NCI-H748 (cell line): ENCODE data around the gene OCIAD2.
"Not testable (repeated sequence)": the region's sequence is repeated elsewhere in the genome, so short reads cannot be mapped to it uniquely, and the experiment has no call there.

ENCODE experiments used
- DNase-seq: peaks from one replicate; lab custom pipeline; 2025; ENCODE audit not compliant: unreplicated experiment; lab: John Stamatoyannopoulos, UW

The OCIAD2 gene

DNA sequence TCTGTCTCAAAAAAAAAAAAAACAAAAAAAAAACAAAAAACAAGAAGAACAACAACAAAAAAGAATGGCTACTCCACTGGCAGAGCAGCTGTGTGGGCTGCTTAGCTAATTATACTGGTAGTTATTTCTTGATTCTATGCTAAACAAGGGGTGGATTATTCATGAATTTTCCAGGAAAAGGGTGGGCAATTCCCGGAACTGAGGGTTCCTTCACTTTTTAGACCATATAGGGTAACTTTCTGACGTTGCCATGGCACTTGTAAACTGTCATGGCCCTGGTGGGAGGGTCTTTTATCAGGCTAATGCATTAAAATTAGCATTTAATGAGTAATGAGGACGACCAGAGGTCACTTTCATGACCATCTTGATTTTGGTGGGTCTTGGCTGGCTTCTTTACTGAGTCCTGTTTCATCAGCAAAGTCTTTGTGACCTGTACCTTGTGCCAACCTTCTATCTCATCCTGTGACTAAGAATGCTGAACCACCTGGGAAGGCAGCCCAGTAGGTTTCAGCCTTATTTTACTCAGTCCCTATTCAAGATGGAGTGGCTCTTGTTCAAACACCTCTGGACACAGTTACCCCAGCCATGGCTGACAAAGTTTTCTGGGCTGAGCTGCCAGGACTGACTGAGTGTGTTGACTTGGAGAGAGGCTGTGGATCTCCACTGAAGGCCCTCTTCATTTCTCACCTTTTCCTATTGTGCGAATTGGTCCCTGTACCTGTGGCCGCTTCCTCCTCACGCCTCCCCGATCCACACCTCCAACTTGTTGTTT is 1.3 kb upstream of the OCIAD2 start:
- DNase-seq: no peak

DNA sequence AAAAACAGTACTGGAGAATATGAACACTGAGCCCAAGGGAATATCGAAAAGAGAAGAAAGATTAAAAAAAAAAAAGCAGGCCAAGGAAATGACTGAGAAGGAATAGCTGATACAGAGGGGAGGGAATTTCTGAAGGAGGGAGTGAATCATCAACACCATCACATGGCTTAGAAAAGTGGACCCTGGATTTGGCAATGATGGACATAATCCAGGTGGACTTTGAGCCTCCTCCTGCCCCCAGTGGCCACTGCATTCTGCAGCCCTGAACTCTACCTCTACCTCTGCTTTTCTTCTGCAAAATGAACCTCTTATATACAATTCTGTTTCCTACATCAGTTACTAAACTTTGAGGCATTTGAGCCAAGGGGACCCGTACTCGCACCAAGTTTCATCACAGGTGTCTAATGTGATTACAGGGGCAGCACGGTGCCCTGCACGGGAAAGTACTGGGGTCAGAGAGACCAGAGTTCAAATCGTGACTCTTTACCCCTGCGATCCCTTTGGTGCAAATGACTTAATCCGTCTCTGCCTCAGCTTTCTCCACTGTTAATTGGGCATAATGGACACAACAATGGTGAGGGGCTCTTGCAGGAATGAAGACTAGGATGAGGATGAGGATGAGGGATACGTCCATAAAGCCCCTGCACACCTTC is 1.1 kb downstream of the OCIAD2 start:
- DNase-seq: peak; percentile 3

DNA sequence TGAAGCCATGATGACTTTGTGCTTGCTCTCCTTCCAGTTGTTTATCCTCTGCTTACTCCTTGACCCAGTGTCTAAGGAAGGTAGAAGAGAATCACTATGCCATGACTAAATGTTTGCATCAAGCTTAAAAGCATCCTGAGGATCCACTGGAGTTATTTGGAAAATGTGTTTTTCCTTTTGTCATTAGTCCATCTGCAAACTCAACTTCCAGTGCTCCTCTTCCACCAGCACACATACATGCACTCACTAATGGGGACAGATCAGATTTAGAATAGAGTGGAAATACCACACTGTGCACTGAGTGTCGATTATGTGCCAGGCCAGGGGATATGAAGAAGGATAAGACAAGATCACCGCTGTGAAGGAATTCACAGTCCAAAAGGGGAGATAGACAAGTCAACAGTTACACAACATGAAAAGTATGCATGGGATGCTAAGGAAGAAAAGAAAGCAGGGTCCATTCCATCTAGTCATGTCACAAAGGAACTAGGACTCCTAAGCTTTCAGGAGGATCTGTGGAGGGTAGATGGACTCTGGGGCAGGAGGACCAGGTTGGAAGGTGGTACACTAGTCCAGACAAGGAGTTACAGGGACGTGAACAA is 1.9 kb downstream of the OCIAD2 start:
- DNase-seq: no peak

DNA sequence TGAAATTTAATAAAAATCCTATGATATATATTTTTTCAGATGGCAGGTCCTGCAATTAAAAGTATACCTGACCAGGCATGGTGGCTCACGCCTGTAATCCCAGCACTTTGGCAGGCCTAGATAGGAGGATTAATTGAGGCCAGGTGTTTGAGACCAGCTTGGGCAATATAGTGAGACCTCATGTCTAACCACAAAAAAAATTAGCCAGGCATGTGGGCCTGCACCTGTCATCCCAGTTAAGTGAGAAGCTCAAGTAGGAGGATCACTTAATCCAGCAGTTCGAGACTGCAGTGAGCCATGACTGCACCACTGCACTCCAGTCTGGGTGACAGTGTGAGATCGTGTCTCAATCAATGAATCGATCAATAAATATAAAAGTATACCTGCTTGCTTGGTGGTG is 2.5 kb downstream of the OCIAD2 start:
- DNase-seq: no peak

DNA sequence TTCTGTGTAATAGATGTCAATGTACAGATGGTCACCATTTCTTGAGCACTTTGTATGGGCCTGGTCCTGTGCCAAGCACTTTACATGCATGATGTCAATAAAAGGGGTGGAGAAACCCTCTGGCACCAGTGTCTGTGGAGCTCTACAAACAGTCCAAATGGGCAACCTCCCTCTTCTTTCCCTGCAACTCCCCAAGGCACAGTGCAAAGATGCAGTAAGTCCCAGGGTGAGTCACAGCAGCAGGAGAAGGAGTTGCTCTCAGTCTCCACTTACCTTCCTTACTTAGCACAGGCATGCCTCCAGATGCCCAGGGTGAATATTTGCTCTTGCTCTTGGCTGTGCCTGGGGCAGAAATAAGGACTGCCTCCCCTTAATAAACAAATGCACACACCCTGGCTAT is 4.3 kb downstream of the OCIAD2 start:
- no peak for DNase-seq

DNA sequence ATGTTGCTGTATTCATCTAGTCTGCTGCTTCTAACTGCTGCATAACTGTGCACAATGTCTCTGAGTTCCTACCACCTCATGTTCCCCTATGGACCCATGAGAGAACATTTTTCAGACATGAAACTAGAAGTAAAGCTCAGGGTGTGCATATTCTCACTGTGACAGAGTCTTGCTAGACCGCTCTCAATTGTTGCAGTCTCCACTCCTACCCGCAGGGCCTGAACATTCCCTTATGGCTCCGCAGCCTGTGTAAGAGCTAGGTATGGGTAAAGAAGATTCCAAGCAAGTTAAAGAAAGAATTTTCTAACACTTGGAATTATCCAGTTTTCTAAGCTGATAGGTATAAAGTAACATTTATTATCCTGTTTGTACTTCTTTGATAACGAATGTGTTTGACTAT is 5.4 kb downstream of the OCIAD2 start:
- DNase-seq: no peak

DNA sequence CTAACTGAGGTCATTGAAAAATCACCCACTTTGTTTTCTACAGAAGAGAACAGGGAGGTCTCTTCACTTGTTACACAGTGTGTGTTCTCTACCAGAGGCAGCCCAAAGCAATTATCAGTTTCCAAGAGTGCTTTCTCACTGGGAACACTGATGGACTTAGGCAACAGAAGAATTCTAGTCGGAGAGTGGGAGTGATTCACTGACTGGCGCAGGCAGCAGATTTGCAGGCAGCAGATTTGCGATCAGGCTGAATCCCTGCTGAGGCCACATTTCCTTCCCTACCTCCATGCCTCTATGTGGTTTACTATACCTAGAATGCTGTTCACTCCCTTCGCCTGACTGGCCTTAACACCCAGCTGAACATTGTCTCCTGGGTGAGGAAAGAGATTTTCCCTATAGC is 6.6 kb downstream of the OCIAD2 start:
- no peak for DNase-seq

DNA sequence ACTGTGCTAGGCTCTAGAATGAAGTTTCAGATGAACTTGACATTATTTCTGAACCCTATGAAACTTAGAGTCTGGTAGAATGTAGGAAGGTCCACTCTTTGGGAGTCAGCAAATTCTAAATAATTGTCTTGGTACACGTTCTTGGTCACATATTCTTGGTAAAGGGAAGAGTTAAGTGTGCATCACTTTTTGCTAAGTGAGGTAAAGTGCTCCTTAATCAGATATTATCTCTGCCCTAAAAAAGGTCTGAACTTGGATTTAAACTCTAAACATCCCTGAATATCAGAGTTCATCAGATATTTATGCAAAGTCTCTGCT is 7.2 kb downstream of the OCIAD2 start:
- DNase-seq: no peak

DNA sequence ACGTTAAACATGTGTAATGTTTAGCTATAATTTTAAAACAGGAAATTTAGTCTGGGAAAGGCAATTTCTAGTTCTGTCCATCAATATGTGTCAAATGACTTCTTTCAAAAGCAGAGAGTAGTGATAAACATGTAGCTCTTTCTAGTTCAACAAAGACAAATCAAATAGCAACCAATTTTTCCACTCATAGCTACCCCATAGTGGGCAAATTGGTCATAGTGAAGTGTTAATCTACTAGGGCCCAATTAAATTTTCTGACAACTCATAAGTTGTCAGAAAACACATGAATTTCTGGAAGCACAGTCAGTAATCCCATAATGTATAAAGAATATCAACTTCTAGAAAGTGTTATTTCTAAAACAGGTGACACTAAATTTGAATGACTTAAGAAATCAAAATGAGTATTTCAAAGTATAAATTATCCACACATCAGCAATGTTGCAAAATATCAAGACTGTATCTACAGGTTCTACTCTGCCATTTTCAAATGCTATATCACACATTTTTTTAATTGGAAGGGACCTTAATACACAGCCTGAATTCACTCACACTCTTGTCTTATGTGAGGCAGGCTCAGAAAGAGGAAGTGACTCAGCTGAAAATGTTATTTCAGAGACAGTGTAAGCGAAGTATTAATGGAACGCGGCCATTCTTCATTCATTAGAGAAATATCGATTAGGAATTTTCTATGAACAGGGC is 7.7 kb downstream of the OCIAD2 start:
- no peak for DNase-seq

DNA sequence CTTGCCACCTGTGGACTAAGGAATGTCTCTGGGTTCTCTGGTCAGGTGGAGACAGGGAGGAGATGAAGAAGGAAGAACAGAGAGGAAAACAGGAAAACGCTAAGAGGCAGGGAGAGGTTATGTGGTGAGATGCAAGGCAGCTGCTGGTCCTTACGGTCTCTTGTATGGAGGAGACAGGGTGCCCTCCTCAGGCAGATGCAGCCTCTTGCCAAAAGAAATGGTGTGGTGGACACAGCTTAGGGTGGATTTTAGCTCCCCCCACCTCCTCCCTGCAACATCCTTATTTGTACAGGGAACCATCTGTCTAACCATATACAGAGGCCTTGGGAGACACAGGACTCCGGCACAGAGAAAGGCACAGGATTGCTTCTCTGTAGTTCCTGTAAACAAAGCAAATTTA is 9.7 kb downstream of the OCIAD2 start:
- DNase-seq: peak; percentile 3

DNA sequence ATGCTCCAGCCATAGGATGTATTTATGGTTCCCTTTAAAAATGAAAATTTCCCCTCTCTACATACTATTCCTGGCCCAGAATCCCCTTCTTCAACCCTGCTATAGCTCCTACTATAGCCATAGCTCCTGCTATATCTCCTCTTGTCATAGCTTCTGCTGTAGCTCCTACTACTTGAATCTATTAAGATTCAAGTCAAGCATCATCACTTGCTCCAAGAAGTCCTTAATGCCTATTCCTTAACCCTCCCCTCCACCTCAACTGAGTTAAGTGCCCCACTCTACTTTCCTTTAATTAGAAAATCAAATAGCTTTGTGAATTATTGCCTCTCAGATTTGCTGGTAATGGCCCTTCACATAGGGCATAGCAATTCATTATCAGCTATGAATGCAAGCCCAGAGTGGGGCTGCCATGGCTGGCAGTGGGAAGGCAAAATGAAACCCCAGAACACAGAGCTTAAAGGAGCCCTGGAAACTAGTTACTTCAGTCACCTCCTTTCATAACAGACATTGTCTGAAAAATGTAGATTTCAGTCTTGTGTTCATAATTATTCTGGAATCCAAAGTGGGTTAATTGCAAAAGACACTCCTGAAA is 15.4 kb downstream of the OCIAD2 start:
- no peak for DNase-seq

DNA sequence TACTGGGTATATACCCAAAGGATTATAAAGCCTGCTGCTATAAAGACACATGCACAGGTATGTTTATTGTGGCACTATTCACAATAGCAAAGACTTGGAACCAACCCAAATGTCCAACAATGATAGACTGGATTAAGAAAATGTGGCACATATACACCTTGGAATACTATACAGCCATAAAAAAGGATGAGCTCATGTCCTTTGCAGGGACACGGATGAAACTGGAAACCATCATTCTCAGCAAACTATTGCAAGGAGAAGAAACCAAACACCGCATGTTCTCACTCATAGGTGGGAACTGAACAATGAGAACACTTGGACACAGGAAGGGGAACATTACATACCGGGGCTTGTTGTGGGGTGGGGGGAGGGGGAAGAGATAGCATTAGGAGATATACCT is 16.8 kb downstream of the OCIAD2 start:
- DNase-seq: not testable (repeated sequence)

DNA sequence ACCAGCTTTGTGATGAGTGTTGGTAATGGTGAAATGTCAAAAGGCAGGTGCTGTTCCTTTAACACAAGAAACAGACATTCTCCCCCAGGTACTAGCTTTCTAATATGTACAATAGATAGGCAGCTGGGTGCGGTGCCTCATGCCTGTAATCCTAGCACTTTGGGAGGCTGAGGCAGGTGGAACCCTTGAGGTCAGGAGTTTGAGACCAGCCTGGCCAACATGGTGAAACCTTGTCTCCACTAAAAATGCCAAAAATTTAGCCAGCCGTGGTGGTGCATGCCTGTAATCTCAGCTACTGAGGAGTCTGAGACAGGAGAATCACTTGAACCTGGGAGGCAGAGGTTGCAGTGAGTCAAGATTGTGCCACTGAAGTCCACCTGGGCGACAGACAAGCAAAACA is 24.9 kb downstream of the OCIAD2 start:
- DNase-seq: not testable (repeated sequence)

DNA sequence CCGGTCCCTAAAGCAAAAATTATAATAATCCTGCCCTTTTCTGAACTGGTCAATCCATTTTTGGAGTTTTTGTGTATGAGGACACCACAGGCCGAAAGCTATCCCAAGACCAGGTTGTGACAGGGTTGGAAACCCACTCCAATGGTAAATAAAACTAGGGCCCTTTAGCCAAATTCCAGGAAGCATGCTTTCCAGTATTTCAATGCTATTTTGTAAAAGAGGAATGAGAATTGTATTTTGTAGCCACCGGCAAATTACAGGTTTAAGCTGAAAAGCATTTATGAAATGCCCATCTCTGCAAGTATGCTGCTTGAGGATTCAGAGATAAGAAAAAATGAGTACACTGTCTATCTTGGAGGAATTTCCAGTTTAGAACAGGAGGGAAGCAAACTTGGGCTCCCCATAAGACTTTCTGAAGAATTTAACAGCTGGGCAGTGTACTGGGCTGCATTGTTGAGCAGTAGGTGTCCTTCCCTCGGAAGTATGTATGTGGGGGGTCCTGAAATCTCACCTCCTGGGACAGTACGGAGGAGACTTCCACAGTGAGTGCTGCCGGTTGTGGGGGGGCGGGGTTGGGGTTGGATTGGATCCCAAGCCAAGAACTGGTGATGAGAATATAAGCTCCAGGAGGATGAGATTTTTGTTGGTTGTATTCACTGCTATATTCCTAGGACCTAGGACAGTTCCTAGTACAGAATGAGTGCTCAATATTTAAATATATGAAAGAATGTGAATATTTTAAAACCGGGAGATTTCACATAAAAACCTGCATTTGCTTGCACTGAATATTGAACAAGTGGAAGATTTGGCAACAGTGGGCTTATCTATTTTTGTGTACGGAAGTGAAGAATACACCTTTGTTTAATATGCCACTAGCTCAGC is 26.8 kb downstream of the OCIAD2 start:
- no peak for DNase-seq

DNA sequence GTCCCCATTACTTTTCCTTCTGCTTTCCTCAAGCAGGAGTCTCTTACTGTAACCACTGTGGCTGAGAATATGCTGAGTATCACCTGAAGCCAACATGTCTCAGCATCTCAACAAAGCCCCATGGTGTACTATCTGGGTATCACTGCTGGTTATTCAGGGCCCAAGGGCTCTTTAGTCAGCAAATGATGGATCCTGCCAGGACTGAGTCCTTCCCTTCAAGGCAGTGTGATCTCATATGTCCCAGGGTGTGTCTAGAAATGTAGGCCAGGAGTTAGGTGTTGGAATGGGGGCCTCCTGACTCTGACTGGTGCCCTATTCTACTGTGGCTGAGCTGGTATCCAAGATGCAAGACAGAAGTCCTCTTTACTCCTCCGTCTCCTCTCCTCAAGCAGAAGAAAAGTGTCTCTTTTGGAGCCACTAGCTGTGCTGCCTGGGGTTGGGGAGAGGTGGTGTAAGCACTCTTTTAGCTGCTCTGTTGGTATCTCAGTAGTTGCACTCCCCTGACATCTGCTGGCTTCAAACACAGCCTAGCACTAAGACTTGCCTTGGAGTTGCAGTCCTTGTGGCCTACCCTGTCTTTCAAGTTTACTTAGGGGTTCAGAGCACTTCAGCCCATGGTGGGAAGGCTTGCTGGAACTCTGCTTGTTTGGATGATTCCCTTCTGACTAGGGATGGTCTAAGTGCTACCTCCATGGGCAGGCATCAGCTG is 28.6 kb downstream of the OCIAD2 start:
- DNase-seq: no peak

DNA sequence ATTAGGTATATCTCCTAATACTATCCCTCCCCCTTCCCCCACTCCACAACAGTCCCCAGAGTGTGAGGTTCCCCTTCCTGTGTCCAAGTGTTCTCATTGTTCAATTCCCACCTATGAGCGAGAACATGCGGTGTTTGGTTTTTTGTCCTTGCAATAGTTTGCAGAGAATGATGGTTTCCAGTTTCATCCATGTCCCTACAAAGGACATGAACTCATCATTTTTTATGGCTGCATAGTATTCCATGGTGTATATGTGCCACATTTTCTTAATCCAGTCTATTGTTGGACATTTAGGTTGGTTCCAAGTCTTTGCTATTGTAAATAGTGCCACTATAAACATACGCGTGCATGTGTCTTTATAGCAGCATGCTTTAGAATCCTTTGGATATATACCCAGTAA is 41.9 kb downstream of the OCIAD2 start:
- not testable (repeated sequence) for DNase-seq

DNA sequence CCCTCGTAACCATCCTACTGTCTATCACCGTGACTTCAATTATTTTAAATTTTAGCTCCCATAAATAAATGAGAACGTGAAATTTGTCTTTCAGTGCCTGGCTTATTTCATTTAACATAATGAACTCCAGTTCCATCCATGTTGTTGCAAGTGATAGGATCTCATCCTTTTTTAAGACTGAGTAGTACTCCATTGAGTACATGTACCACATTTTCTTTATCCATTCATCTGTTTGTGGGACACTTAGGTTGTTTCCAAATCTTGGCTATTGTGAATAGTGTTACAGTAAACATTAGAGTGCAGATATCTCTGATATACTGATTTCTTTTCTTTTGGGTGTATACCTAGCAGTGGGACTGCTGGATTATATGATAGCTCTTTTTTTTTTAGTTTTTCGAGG is 42.8 kb downstream of the OCIAD2 start:
- no peak for DNase-seq

DNA sequence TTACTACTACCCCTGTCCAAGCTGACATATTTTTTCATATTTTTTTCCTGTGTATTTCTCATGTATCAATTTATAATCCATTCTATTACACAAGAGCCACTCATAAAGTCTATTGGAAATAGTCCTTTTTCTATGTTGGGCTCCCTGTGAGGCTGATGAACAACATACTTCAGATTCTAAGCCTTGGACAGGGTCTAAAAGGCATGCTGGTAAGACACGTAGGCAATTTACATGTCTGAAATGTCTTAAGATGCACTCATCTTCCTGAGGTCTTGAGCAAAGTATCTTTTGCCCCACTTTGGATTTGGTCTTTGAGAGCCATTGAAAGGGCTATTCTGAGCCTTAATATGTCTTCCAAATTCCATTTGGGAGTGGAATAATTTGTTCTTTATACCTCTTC is 43.9 kb downstream of the OCIAD2 start:
- DNase-seq: no peak

DNA sequence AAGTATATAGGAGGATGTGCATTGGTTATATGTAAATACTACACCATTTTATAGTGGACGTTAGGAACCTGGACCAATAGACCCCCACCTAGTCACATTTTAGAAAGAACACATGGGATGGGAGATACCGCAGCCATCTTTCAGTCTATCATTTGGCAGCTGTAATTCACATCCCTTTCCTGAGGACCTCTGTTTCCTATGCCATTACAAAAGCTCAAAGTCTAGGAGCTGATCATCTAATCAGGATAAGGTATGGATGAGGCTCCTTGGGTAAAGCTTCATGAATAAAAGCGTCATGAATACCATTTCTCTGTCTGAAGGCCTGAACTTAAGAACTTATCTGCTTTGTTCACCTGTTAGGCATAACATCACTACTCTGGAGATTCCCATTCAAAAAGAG is 44.5 kb downstream of the OCIAD2 start:
- DNase-seq: no peak

DNA sequence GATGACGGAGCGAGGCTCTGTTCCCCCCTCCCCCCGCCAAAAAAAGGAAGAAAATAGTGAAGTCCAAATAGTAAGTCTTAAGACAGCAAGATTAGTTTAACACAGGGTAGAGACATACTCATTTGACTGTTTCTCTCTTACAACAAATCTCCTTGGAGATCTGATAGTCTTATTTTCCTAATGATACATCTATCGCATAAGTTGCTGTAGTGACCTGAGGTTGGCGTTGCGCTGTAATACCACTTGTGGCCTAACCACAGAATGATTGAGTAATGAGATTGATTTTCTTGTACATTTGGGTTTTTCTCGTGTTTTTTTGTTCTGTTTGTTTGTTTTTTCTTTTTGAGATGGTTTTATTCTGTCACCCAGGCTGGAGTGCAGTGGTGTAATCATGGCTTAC is 48.4 kb downstream of the OCIAD2 start:
- no peak for DNase-seq
